Raji (cell line): ENCODE results near the gene ANKRD33B.

ENCODE experiments used
- POLR2A ChIP-seq: IDR thresholded peaks from 2 replicates; pipeline ENCODE4 v1.6.1; 2011; ENCODE audit warnings: low read depth, low read length, control low read depth; ENCODE audit not compliant: insufficient read depth

Gene ANKRD33B

GRCh38 chr5:10669983-10670382 is 106.1 kb downstream of the ANKRD33B start:
- no peak for TF ChIP-seq POLR2A

DNA sequence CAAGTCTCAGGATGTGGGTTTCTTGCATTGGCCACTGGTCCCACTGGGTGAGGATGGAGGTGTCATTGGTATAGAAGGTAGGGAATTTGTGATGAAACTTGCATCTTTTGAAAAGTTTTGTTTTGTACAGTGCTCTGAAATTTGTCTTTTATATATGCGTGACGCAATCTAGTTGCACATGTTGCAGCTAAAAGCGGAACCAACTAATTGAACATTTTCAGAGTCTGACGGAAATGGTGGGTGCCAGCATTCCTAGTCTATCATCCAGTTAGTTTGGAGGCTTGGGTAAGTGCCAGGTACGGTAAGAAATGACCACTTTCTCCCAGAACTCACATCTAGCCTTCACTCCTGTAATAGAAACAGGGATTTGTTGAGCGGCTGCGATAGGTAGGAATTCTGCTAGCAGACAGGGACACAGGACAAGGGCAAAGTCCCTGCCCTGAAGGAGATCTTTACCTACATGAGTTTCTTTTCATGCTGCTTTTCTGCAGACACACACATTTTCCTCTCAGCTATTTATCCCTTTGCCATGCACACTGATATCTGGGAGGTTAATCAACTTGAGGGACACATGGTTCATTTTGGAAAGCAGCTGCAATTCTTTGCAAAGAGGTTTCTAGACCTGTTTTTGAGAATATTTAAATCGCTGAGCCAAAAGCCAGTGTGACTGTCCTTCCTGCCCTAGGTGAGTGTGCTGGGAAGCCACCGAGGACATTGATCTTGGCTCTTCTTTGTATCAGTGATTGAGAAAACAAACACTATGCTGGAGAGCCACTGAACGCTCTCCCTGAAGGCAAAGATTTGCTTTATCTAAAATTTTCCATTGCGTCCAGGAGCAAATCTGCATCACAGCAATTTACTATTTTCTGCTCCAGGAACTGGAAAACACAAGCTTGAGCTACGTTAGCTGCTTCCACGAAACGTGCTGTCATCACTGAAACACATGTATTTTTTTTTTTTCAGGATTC is 107.5 kb downstream of the ANKRD33B start:
- TF ChIP-seq POLR2A, result no peak

DNA sequence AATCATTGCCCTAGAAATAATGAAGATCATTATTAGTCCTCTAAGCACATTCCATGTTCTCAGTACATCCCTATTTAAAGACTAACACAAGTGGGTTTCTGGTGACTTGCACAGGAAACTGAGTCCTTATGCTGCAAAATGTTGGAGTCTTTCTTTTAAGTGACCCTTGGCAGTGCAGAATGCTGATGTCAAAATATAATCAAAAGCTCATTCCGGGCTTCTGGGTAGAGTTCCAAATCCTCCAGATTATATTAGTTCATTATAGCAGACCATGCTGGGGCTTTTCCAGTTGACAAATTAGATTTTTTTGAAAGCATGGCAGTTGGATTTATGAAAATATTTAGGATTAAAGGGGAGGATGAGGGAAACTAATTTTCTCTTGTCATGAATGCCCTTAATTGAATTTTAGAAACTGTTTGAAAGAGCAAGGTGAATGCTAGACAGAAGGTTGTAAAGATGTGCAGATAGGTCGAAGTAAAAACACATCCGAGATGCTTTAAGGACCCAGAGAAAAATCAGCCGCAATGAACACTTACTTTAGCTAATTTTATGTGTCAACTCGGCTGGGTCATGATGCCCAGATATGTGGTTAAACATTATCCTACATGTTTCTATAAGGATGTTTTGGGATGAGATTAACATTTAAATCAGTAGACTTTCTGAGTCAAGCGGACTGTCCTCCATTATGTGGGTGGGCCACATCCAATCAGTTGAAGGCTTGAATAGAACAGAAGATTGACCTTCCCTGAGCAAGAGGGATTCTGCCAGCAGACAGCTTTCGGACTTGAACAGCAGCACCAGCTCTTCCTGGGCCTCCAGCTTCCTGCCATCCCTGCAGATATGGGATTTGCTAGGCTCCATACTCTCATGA is 108.5 kb downstream of the ANKRD33B start:
- no peak for TF ChIP-seq POLR2A

GRCh38 chr5:10673017-10673389 is 109.1 kb downstream of the ANKRD33B start:
- TF ChIP-seq POLR2A, result no peak

GRCh38 chr5:10673407-10673806 is 109.5 kb downstream of the ANKRD33B start:
- no peak for TF ChIP-seq POLR2A

GRCh38 chr5:10674096-10674495 is 110.2 kb downstream of the ANKRD33B start:
- TF ChIP-seq POLR2A, result no peak

DNA sequence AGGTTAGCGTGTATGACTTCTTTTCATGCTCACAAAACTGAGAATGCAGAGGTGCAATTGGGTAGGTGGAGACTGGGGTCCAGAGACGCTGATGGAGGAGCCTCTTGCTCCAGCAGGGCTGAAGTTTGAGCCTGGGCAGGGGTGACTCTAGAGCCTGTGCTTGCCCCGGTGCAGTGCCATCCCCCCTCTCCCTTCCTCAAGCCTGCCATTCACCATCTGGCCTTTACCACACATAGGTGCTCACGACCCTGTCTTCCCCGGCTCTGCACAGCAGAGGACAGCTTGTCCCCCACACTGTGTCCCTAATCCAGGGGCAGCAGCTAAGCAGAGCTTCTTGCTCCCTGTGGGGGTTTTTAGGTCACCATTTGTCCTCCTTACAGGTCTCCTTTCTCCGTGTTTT is 110.7 kb downstream of the ANKRD33B start:
- no peak for TF ChIP-seq POLR2A

GRCh38 chr5:10675177-10675700 is 111.4 kb downstream of the ANKRD33B start:
- TF ChIP-seq POLR2A, result no peak

- no peak for TF ChIP-seq POLR2A
These were observed 112.4 kb downstream of the ANKRD33B start for GRCh38 chr5:10676224-10676623.

DNA sequence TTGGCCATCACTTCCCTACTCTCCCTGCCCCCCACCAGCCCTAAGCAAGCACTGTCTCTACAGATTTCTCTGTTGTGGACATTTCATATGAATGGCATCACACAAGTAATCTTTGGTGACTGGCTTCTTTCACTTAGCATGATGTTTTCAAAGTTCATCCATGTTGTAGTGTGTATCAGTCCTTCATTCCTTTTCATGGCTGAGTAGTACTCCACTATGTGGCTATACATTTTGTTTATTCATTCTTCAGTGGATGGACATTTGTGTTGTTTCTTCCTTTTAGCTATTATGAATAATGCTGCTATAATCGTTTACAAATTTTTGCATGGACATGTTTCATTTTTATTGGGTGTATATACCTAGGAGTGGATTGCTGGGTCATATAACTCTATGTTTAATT is 113.1 kb downstream of the ANKRD33B start:
- no peak for TF ChIP-seq POLR2A

- no peak for TF ChIP-seq POLR2A
These were observed 113.7 kb downstream of the ANKRD33B start for GRCh38 chr5:10677533-10677932.

GRCh38 chr5:10678244-10678643 is 114.4 kb downstream of the ANKRD33B start:
- no peak for TF ChIP-seq POLR2A

DNA sequence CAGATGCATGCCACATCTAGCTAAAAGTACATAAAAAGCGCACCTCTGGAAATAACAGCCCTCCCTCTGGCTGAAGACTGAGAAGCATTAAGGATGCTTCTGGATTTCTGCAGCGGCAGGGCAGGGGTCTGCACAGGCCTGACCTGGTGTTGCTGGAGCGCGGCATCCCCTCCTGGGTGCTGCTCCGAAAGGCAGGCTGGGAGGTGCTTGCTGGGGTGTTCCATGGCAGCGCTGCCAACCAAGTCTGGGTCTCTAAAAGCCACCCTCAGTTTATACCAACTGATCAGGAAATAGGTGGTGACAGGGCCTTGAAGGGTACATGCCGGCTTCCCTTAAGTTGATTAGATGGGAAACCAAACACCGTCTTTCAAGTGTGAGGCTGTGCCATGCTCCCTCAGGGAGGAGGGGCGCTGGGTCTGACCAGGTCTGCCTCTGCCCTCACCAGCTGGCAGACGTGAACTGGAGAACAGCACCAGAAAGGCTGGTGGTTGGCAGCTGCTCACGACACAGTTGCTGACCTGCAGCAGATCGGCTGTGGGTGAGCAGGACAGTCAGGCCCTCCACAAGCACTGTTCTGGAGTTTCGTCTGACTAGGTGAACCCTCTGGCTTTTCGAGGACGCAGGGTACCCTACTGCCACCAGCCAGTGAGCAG is 115.6 kb downstream of the ANKRD33B start:
- TF ChIP-seq POLR2A, result no peak

DNA sequence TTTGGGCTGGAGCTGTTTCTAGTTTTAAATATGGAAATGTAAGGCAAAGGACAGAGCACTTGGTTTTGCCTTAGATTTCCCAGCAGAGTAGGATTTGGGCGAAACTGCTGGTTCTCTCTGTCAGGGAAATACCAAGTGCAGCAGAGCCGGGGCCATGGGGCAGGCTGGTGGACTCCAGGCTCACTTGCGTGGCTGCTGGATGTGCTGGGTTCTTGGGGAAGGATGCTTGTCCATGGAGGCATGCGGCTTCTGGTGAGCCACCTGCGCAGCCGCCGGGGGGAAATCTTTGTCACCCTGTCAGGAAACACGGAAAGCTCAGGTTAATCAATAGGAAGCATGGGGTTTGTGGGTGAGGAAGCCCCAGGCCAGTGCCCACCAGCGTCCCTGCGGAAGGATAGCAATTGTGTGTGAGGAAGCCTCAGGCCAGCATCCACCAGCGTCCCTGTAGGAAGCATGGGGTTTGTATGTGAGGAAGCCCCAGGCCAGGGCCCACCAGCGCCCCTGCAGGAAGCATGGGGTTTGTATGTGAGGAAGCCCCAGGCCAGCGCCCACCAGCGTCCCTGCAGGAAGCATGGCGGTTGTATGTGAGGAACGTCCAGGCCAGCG is 117.1 kb downstream of the ANKRD33B start:
- TF ChIP-seq POLR2A, result no peak
